BE2C (cell line): ENCODE data around the gene DMRTC1.
"Not testable (repeated sequence)": the region's sequence is repeated elsewhere in the genome, so short reads cannot be mapped to it uniquely, and the experiment has no call there.

ENCODE experiments used
- DNase-seq: peaks from one replicate; pipeline ENCODE4 v3.0.0-alpha.2; 2020
- H3K27me3 ChIP-seq: fragments of 250-450 bp; sonication (Bioruptor Pico); 2 replicates; pipeline ENCODE4 v1.5.1; 2020; ENCODE audit warnings: mild to moderate bottlenecking
- H3K36me3 ChIP-seq: fragments of 250-450 bp; sonication (Bioruptor Pico); 2 replicates; pipeline ENCODE4 v1.5.1; 2020; ENCODE audit warnings: mild to moderate bottlenecking
- H3K4me1 ChIP-seq: fragments of 250-450 bp; sonication (Bioruptor Pico); 2 replicates; pipeline ENCODE4 v1.5.1; 2020
- H3K4me3 ChIP-seq: 2 replicates; pipeline ENCODE4 v1.5.1; 2011; ENCODE audit warnings: low read depth, low read length
- H3K9me3 ChIP-seq: fragments of 250-450 bp; sonication (Bioruptor Pico); 2 replicates; pipeline ENCODE4 v1.5.1; 2020

The DMRTC1 gene

GRCh38 chrX:72830701-72831100, 112.9 kb downstream of the DMRTC1 start:
- DNase-seq, H3K27me3 ChIP-seq, H3K36me3 ChIP-seq, H3K4me3 ChIP-seq, H3K4me1 ChIP-seq, H3K9me3 ChIP-seq: not testable (repeated sequence)
